Heart left ventricle (tissue), 16 donors: Measurements from ENCODE around the gene S100A3. TPM values are rescaled to one million over a fixed set of nuclear protein-coding genes. Genes with fewer than 3 reads are reported as not detected.

Source experiments
- ATAC-seq, 4 donors: fragments of 200-7000 bp; cut with Tn5 transposase; one replicate each; pipeline ENCODE4 v1.9.1; 2020 to 2022; ENCODE audit warnings: moderate library complexity in 4 of 4, mild to moderate bottlenecking in 3 of 4, moderate number of reproducible peaks in 1 of 4
- DNase-seq, 5 donors: peaks; one replicate each; pipeline ENCODE4 v3.0.0-alpha.2; 2020
- H3K27ac ChIP-seq, 12 donors: fragments of 200-600 bp; sonication (generic) in 4 of 12; one replicate each; pipeline versions ENCODE4 v1.5.0 to v1.8.0; 2016 to 2022; ENCODE audit warnings: mild to moderate bottlenecking in 2 of 12
- H3K27me3 ChIP-seq, 9 donors: fragments of 200-600 bp; sonication (generic) in 2 of 9; one replicate each; pipeline versions ENCODE4 v1.5.1 to v1.8.0; 2016 to 2022; ENCODE audit warnings: mild to moderate bottlenecking in 3 of 9
- H3K36me3 ChIP-seq, 9 donors: fragments of 200-600 bp; sonication (generic) in 2 of 9; one replicate each; pipeline versions ENCODE4 v1.5.0 to v1.8.0; 2018 to 2022; ENCODE audit warnings: mild to moderate bottlenecking in 2 of 9
- H3K4me1 ChIP-seq, 12 donors: fragments of 200-600 bp; sonication (generic) in 4 of 12; one replicate each; pipeline versions ENCODE4 v1.5.0 to v1.8.0; 2016 to 2022; ENCODE audit warnings: mild to moderate bottlenecking in 3 of 12
- H3K4me3 ChIP-seq, 12 donors: fragments of 200-600 bp; sonication (generic) in 4 of 12; one replicate each; pipeline versions ENCODE4 v1.5.0 to v1.8.0; 2017 to 2022; ENCODE audit warnings: mild to moderate bottlenecking in 9 of 12, moderate library complexity in 4 of 12
- H3K9me3 ChIP-seq, 12 donors: fragments of 200-600 bp; sonication (generic) in 4 of 12; one replicate each; pipeline versions ENCODE4 v1.5.0 to v1.8.0; 2016 to 2022; ENCODE audit warnings: mild to moderate bottlenecking in 1 of 12
- CTCF ChIP-seq, 12 donors: fragments of 200-600 bp; sonication (generic) in 4 of 12; IDR thresholded peaks; one replicate each; pipeline versions ENCODE4 v1.5.0 to v1.8.0; 2018 to 2022; ENCODE audit warnings: antibody characterized with exemption in 12 of 12, mild to moderate bottlenecking in 5 of 12
- POLR2A ChIP-seq, 2 donors: fragments of 450-650 bp; IDR thresholded peaks; one replicate each; pipeline ENCODE4 v1.6.1; 2017; ENCODE audit warnings: antibody characterized with exemption in 2 of 2, mild to moderate bottlenecking in 2 of 2, moderate library complexity in 2 of 2
- WGBS, 4 donors: extraction: QIAGEN DNeasy Blood & Tissue Kit in 2 of 4; methylation state at CpG; one replicate each; pipeline versions ENCODE4 v1.1.5 to v1.1.7; 2013 to 2018; 5-methylcytosine and 5-hydroxymethylcytosine counted together
- intact Hi-C, 10 donors: fragments of 100-400 bp; cut with DNase I; formaldehyde crosslinking; loops; one replicate each; pipeline versions ENCODE4 v1.11.1 to v1.14.2; 2022
- polyA plus RNA-seq, 2 donors: library from polyadenylated mRNA; stranded (reverse); fragments of 200-250 nt; gene quantifications; one replicate each; pipeline ENCODE4 v1.2.3, GENCODE V29; 2013
- total RNA-seq, 9 donors: library from RNA; depleted of rRNA in 2 of 9; stranded (reverse); fragments of >200 nt in 2 of 9; fragmentation: NEBNext Ultra II Directional in 3 of 9; extraction: Animal tissue kit (Norgen Biotek cat#: 25700) in 3 of 9; gene quantifications; one replicate each; pipeline versions ENCODE4 v1.1.0 to v1.2.4, GENCODE V29; 2016 to 2023
- donor health status: ischemic (EF 13 %, LVEDD 7.1; RV severe dilation, severe dysfunction).
- donor health status: healthy with polysubstance abuse.
- donor health status: DM: no; HTN: yes; CAD: no.
- donor health status: DM: no; HTN: no; CAD: no.
- donor health status: ischemic (EF 25% LVEDD 6.9; RV normal size, moderate dysfunction).
- donor health status: ischemic (EF 25% LVEDD 5.7; RV mildly dilated, moderate dysfunction).
- donor health status: healthy.
- donor health status: DM: yes; HTN: yes; CAD: no.
- donor health status: ischemic (EF 35%, LVEDD 5.7; RV mildly dilated, moderate dysfunction).
- donor health status: nonischemic (EF 11% LVEDD 7.7; RV severe dilation, severe dysfunction).
- donor health status: DM: yes; HTN: yes; CAD: no.
- donor health status: PGD.
- donor health status: ischemic (EF 29% LVEDD 5.4; RV normal size, mild dysfunction).
- donor health status: nonischemic (EF 23%, LVEDD 6.1; RV moderate dilation, normal function).

Gene S100A3
- total and polyA plus RNA-seq, 11 donors, result 0.57 to 5.9 (median 1.1) TPM; not detected in 2

- Histone ChIP-seq H3K4me3 (peak overlapping the region in 1 of 12 donors; percentile 15), H3K4me1 (peaks cover 11 to 53% (median 32%) of the 10 kb centered on the region in 12 donors), H3K9me3 (no peaks in the 10 kb centered on the region), H3K27ac (peak overlapping the region; percentile 7 to 96 (median 85)), H3K36me3 (no peaks in the 10 kb centered on the region), H3K27me3 (no peaks in the 10 kb centered on the region)
- 48 to 58% (median 55%) methylated on average over 11 to 16 of the region's 16 CpGs for WGBS, 4 donors
- DNase-seq (peak; percentile 90 to 99 (median 93)), ATAC-seq (peak; percentile 93 to 96 (median 94))
- intact Hi-C loops, result loop anchor here in 8 of 10 donors (1.0 to 5.0 kb wide), 6 partner anchors 21 to 214 kb away; partner anchors contain the start of genes S100A6 (in 2 of the 8) and S100A4 (in 1 of the 8)
- peak in 1 of 2 donors; percentile 46 for TF ChIP-seq POLR2A (IDR thresholded peaks at IDR 0.05)
- no peak for TF ChIP-seq CTCF (IDR thresholded peaks at IDR 0.05)
These were observed 17.6 kb upstream of the S100A3 start for GRCh38 chr1:153566414-153567371.

GRCh38 chr1:153565529-153566374 lies 16.7 kb upstream of the S100A3 start, which contains the start of gene S100A2:
S100A2 (minus strand) TSS chr1:153565844; CDS start chr1:153563877, 1,967 bp downstream.
- TF ChIP-seq POLR2A (IDR thresholded peaks at IDR 0.05), result no peak
- TF ChIP-seq CTCF (IDR thresholded peaks at IDR 0.05), result no peak
- DNase-seq (peak in 2 of 5 donors; percentile 52 to 73), ATAC-seq (peak in 3 of 4 donors; percentile 15 to 61 (median 33))
- 54 to 63% (median 62%) methylated on average over 7 to 8 of the region's 8 CpGs for WGBS, 4 donors
- Histone ChIP-seq H3K27ac (peak within 1 kb of the TSS; percentile 7 to 96 (median 85)), H3K4me1 (peaks cover 11 to 53% (median 32%) of the 10 kb centered on the region in 12 donors), H3K9me3 (no peaks in the 10 kb centered on the region), H3K36me3 (no peaks in the 10 kb centered on the region), H3K4me3 (peak within 1 kb of the TSS in 1 of 12 donors; percentile 15), H3K27me3 (no peaks in the 10 kb centered on the region)
- intact Hi-C loops, result loop anchor here in 8 of 10 donors (1.0 to 5.0 kb wide), 7 partner anchors 19 to 213 kb away; partner anchors contain the start of genes S100A6 (in 2 of the 8) and S100A4 (in 1 of the 8)

GRCh38 chr1:153563991-153564390 lies 14.9 kb upstream of the S100A3 start:
- 84 to 93% (median 89%) methylated on average over 6 to 7 of the region's 7 CpGs for WGBS, 4 donors
- H3K9me3 ChIP-seq, result no peaks in the 10 kb centered on the region
- no peaks in the 10 kb centered on the region for H3K36me3 ChIP-seq
- TF ChIP-seq POLR2A (IDR thresholded peaks at IDR 0.05) (no peak), CTCF (IDR thresholded peaks at IDR 0.05) (no peak)
- H3K4me1 ChIP-seq, result peaks cover 11 to 52% (median 32%) of the 10 kb centered on the region in 12 donors
- no peak overlapping the region for H3K4me3 ChIP-seq
- no peak overlapping the region for H3K27ac ChIP-seq
- H3K27me3 ChIP-seq, result no peaks in the 10 kb centered on the region
- intact Hi-C loops, result loop anchor here in 1 of 10 donors (2.0 kb wide), 1 partner anchor 17 kb away; no protein-coding TSS in a partner anchor
- no peak for ATAC-seq
- no peak for DNase-seq
